GM19099 (cell line): ENCODE results near the gene PPP1R26.

ENCODE experiments used
- POLR2A ChIP-seq: IDR thresholded peaks from 3 replicates; pipeline ENCODE4 v1.6.1; 2011; ENCODE audit warnings: low read depth; ENCODE audit not compliant: insufficient read length; ENCODE audit errors: extremely low read depth

PPP1R26 gene

DNA sequence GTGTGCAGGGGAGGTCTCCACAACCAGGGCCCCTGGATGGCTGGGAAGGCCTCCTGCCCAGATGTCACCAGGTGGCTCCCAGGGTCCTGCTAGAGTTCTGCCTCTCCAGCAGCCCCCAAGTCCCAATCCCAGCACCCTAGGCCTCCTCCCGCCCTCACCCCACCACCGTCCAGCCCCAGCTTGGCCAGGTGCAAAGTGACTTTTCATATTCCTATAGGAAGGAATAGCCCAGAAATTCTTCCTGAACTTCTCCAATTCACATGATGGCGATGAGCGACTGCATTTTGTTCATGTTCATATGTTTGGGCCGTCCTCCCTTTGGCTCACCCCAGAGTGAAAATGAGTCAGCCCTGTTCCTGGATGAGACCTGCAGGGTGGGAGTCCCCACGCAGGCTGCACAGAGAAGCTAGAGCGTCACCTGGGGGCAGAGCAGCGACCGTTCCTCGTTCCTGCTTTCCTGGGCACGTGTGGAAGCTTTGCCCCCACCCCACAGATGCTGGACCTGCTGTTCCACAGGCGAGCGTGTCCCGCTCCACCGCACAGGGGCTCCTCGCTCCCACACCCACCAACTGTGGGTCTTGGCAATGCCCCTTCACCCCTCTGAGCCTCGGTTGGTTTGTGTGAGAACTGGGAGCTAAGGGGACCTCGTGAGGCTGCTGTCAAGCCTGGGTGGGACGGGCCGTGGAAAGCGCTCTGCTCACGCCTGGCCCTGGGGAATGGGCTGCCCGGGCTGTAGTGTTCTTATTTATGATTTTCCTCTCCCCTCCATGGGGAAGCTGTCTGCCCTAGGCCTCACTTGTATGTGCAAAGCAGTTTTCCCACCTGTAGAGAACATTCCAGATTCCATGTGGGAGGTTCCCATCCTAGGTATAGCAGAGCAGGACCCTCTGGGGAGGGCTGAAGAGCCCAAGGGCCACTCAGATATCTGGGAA lies 27.8 kb downstream of the PPP1R26 start:
- no peak for TF ChIP-seq POLR2A

DNA sequence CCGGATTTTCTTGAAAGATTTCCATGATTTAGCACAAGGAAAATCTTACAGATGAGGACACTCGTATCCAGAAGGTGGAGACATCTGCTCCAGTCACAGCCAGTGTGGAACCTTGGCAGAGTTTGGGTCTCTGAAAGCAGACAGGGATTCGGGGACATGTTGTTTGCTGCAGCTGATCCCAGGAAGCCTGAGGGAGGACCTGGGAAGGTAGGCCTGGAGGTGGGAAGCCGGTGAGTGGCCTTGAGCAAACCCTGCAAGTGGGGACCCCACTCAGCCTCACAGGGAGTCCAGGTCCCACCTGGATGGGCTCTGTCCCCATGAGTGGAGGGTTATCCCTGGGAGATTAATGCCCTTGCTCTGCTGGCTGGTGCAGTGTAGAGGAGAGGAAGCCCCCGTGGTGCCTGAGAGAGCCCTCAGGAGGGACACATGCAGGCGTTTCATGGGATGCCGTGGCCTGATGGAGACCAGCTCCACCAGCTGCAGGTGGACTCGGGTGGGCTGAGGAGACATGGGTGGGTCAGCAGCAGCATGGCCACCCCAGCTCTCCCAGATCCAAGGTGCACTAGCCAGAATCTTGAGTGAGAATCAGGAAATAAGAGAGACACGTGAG lies 28.7 kb downstream of the PPP1R26 start:
- TF ChIP-seq POLR2A, result no peak

DNA sequence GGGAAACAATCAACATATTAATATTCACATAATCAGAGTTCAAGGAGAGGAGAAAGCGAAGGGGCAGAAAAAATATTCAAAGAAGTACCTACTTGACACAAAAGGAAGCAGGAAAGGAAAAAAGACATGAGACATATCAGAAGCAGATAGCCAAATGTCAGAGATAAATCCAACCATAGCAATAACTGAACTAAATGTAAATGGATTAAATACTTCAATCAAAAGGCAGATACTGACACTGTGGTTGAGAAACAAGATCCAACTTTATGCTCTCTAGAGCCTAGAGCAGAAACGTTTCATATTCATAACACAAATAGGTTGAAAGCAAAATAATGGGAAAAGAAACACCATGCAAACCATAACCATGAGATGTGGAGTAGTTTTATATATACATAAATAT lies 29.9 kb downstream of the PPP1R26 start:
- TF ChIP-seq POLR2A, result no peak

DNA sequence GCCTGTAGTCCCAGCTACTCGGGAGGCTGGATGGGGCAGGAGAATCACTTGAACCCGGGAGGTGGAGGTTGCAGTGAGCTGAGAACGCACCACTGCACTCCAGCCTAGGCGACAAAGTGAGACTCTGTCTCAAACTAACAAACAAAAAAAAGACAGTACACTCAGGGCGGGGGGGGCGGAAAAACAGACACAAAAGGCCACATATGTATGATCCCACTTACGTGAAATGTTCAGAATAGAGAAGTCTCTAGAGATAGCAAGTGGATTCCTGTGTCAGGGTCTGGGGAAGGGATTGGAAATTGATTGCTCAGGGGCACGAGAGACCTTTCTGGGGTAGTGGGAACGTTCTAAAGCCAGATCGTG lies 32.6 kb downstream of the PPP1R26 start:
- no peak for TF ChIP-seq POLR2A

DNA sequence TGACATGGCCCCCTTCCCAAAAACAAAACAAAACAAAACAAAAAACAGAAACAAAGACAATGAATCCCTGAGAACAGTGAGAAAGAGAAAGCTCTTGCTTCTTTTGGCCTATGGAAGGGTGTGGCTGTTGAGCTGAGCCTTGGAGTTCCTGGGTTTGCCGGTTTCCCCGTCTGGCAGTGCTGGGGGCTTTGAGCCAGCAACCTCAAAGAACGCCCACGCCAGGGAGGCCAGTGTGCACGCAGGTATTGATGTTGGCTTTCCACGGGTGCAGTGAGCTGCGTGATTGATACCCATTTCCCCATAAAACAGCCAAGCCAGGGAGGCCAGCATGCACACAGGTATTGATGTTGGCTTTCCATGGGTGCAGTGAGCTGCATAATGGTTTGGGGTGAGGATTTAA lies 33.3 kb downstream of the PPP1R26 start:
- TF ChIP-seq POLR2A, result no peak

DNA sequence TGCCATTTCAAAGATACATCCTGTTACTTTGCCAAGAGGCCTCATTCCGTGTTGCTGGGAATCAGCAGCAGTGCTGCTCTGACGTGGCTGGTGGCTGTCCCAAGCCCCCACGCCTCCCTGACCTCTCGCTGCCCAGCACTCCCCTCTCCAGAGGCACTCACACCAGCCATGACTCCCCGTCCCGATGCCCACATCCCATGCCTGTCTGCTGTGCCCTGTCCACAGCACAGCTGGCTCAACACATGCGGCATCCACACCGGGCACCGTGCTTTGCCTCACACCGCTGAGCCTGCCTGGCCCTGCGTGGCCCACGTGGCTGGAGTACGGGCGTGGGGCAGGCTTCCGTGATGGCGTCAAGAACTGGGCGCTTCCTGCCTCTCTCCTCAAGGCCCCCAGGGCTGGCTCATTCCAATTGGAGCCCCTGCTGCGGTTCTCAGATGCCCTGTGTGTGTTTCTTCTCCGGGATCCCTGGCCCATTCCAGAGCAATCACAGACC lies 33.8 kb downstream of the PPP1R26 start:
- TF ChIP-seq POLR2A, result no peak

DNA sequence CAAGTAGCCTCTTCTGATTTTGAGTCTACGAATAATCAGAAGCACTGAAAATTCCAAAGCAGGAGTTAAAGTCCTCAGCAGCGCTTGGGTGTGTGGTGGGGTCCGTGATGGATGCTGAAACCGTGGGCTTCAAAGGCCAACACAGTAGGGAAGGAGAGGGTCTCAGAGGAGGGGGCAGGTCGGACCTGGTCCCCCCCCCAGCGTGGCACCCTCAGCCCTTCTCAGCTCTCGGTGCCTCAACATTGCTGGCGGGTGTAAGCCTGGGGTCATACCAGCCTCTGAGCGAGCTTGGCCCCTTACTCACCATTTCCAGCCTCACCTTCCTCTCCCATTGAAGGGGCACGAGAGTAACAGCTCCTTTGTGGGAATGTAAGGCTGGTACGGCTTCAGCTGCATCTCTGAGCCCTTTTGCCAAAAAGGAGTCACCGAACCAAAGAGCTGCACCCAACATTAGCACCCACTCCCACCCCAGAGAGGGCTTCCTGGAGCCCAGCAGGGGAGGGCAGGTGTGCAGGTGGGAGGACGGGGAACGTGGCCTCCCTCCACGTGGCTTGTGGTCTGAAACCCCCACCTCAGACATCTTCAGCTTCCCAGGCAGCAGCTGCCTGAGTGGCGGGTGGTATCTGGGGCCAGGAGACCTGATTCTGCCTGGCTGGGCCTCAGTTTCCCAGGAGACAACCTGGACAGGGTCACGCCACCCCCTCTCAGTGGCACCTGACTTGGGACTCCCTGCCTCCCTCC lies 34.9 kb downstream of the PPP1R26 start:
- TF ChIP-seq POLR2A, result no peak

DNA sequence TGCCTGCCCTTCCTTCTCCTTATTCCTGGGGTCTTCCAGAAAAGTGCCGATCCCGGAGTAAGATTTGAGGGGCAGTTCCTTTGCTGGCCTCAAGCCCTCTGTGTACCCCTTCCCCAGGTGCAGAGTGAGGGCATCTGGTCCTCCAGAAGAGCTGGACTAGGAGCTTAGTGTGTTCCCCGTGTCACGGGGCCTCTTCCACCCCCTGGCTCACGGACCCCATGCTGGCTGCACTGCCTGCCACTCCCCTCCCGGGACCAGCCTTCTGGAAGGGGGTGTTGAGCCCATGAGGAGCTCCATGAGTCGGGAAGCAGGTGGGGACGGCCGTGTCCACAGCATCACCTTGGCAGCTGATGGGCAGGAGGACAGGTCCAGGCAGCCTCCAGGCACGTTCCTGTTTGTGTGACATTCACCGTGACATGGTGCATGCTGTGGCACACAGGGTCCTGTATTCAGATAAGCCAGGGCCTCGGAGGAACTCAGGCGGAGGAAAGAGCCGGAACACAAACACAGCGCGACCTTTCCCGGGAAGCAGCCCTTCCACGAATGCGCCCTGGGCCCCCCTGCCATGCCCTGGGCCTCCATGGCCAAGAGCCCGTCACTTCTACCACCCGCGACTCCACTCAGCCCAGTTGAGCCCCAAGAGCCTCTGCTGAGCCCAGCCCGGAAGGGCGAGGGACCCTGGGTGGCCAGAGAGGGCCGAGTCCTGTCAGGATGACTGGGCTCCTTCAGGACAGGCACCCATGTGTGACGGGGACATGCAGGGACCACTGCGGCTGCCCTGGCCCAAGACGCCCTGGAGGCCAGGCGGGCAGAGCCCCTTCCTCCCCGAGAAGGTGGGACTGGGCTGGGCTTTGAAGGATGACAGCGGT lies 35.7 kb downstream of the PPP1R26 start:
- TF ChIP-seq POLR2A, result no peak

DNA sequence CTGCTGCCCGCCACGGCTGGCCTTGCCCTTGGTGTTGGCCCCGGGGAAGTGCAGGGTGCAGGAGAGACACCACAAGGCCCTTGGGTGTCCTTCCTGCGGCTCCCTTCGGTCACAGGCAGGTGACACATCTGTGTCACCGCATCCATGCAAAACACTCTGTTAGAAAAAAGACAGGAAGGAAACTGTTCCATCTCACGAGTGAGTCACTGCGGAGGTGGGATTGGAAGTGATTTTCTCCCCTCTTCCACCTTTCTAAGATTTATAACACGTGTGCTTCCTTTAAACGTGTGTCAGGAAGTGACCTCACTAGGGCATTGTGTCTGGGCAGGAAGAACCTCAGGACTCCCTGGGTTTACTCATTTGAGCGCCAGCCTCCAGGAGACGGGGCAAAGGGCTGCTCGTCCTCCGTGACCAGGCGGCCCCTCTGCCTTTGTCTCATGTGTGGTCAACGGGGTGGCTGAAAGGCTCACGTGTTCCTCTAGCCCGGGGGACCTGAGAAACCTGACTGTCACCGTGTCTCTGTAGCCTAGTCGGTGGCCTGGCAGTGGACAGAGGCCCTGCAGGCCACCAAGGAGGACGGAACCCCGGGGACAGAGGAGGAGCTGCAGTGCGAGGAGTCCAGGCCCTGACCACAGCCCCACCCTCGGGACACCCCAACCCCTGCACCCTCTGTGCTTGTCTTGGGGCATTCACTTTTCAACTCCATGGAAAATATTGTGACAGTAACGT lies 36.7 kb downstream of the PPP1R26 start:
- TF ChIP-seq POLR2A, result no peak

DNA sequence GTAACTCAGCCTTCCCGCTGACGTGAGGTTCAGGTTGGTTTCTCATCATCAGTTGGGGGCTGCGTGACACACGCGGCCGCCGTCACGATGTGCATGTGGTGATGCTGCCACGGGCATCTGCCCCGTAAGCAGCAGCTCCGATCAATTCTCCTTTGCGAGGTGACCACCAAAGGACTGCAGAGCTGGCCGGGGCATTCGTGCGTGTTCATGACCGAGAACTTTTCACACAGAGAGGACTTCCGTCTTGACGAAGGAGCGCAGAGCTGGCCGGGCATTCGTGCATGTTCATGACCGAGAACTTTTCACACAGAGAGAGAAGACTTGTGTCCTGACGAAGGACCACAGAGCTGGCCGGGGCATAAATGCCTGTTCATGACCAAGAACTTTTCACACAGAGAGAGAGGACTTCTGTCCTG lies 37.8 kb downstream of the PPP1R26 start:
- no peak for TF ChIP-seq POLR2A

DNA sequence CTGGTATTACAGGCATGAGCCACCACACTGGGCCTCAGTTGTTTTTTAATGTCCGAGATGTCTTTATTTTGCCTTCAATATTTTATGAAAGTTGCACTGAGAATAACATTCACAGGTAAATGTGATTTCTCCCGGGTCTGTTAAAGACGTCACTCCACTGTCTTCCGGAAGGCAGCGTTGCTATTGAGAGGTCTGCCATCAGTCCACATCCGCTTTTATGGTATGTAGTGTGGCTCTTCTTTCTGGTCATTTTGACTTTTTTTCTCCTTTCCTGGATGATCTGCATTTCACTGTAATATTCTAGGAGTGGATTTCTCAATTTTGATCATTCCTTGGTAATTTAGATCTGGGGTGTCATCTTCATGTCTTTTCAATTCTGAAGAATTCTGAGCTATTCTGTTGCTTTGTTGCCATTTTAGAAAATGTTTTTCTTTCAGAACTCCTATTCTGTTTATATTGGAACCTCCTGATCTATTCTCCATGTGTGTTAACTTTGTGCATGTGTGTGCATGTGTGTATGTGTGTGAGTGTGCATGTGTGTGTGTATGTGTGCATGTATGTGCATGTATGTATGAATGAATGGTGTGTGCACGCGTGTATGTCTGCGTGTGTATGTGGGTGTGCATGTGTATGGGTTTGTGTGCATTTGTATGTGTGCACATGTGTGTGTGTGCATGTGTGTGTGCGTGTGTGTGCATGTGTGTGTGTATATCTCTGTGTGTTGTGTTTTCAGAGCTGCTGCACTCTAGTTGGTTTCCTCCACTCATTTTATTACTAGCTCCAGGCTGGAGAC lies 39.8 kb downstream of the PPP1R26 start:
- TF ChIP-seq POLR2A, result no peak

DNA sequence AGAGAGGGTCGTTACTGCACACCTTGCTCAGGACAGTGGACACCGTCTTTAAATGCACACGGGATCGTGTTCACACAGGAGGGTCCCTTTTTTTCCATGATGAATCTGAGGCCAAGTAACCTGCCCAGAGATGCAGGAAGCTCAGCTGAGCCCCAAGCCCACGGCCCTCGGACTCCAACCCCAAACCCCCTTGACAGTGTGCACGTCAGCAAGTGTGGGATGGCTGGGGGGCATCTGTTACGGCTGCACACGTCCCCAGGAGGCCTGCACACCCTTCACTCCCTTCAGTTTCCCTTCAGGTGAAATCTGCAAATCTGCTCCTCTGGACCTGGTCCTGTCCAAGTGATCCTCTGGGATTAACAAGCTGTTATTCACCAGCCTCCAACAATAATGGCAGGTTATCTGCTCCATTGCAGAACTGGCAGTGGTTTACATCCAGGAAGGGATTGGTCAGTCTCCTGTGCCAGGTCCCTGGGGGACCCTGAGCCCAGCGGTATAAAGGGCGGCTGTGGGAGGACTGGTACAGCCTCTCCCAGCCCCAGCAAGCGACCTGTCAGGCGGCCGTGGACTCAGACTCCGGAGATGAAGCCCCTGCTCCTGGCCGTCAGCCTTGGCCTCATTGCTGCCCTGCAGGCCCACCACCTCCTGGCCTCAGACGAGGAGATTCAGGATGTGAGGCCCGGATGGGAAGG lies 41.5 kb downstream of the PPP1R26 start, which contains the start of gene LCN1:
Gene LCN1, plus strand, starts transcription at position 525 of the 692 bp plus-strand sequence. Its CDS starts 58 bp downstream, at position 583.
- TF ChIP-seq POLR2A, result no peak
